RWPE2 (cell line): ENCODE results near the gene BCAR1.
"Not testable (repeated sequence)": the region's sequence is repeated elsewhere in the genome, so short reads cannot be mapped to it uniquely, and the experiment has no call there.

ENCODE experiments used
- ATAC-seq: fragments of 200-7000 bp; cut with Tn5 transposase; 3 replicates; pipeline ENCODE4 v1.9.1; 2021; ENCODE audit warnings: low read depth
- DNase-seq: peaks from one replicate; pipeline ENCODE4 v3.0.0-alpha.2; 2020; ENCODE audit warnings: low spot score
- H3K27ac ChIP-seq: fragments of 450-650 bp; 2 replicates; pipeline ENCODE4 v1.5.1; 2017; ENCODE audit warnings: mild to moderate bottlenecking; ENCODE audit not compliant: poor library complexity, severe bottlenecking
- H3K27me3 ChIP-seq: fragments of 250-450 bp; sonication (Bioruptor Pico); 2 replicates; pipeline ENCODE4 v1.5.1; 2021; ENCODE audit warnings: mild to moderate bottlenecking, moderate library complexity; ENCODE audit not compliant: insufficient read depth, poor library complexity, severe bottlenecking
- H3K36me3 ChIP-seq: fragments of 250-450 bp; sonication (Bioruptor Pico); 2 replicates; pipeline ENCODE4 v1.5.1; 2020; ENCODE audit warnings: low read depth, mild to moderate bottlenecking, moderate library complexity
- H3K4me1 ChIP-seq: fragments of 250-450 bp; sonication (Bioruptor Pico); 2 replicates; pipeline ENCODE4 v1.5.1; 2021; ENCODE audit warnings: mild to moderate bottlenecking, moderate library complexity; ENCODE audit not compliant: insufficient read depth, poor library complexity, severe bottlenecking
- H3K4me3 ChIP-seq: fragments of 250-450 bp; sonication (Bioruptor Pico); 2 replicates; pipeline ENCODE4 v1.5.1; 2021; ENCODE audit warnings: mild to moderate bottlenecking, moderate library complexity; ENCODE audit not compliant: severe bottlenecking
- H3K9me3 ChIP-seq: fragments of 250-450 bp; sonication (Bioruptor Pico); 2 replicates; pipeline ENCODE4 v1.5.1; 2021; ENCODE audit warnings: mild to moderate bottlenecking, moderate library complexity; ENCODE audit not compliant: severe bottlenecking
- CTCF ChIP-seq: fragments of 450-650 bp; IDR thresholded peaks from one replicate; pipeline ENCODE4 v1.5.1; 2017; ENCODE audit warnings: mild to moderate bottlenecking, moderate library complexity; ENCODE audit not compliant: poor library complexity, severe bottlenecking

The BCAR1 gene

GRCh38 chr16:75271441-75272096 lies 20.1 kb upstream of the BCAR1 start:
- DNase-seq (no peak), ATAC-seq (no peak)
- H3K27me3 ChIP-seq = no peaks in the 10 kb centered on the region
- H3K9me3 ChIP-seq = no peaks in the 10 kb centered on the region
- no peaks in the 10 kb centered on the region for H3K36me3 ChIP-seq
- H3K27ac ChIP-seq = no peak overlapping the region
- no peak for TF ChIP-seq CTCF
- peaks cover 21% of the 10 kb centered on the region for H3K4me1 ChIP-seq
- H3K4me3 ChIP-seq = no peak overlapping the region

GRCh38 chr16:75269358-75269757 lies 17.9 kb upstream of the BCAR1 start:
- not testable (repeated sequence) for H3K27me3 ChIP-seq, H3K9me3 ChIP-seq, ATAC-seq, H3K27ac ChIP-seq, H3K36me3 ChIP-seq, H3K4me3 ChIP-seq, DNase-seq
- H3K4me1 ChIP-seq = peaks cover 27% of the 10 kb centered on the region

GRCh38 chr16:75267631-75268264 lies 16.3 kb upstream of the BCAR1 start:
- Histone ChIP-seq H3K9me3 (no peaks in the 10 kb centered on the region), H3K4me1 (peaks cover 27% of the 10 kb centered on the region), H3K27me3 (no peaks in the 10 kb centered on the region), H3K27ac (peak overlapping the region; percentile 80), H3K36me3 (peaks cover 20% of the 10 kb centered on the region), H3K4me3 (no peak overlapping the region)
- DNase-seq = peak; percentile 93
- no peak for TF ChIP-seq CTCF
- peak; percentile 93 for ATAC-seq

- no peaks in the 10 kb centered on the region for H3K27me3 ChIP-seq
- ATAC-seq = no peak
- DNase-seq = peak; percentile 65
- TF ChIP-seq CTCF = no peak
- H3K36me3 ChIP-seq = peaks cover 28% of the 10 kb centered on the region
- H3K27ac ChIP-seq = peak overlapping the region; percentile 80
- H3K4me3 ChIP-seq = no peak overlapping the region
- H3K4me1 ChIP-seq = peaks cover 27% of the 10 kb centered on the region
- H3K9me3 ChIP-seq = no peaks in the 10 kb centered on the region
Observed at GRCh38 chr16:75266738-75267630, 15.6 kb upstream of the BCAR1 start.

- H3K9me3 ChIP-seq = no peaks in the 10 kb centered on the region
- peak overlapping the region; percentile 80 for H3K27ac ChIP-seq
- peak overlapping the region; percentile 98 for H3K4me3 ChIP-seq
- no peak for TF ChIP-seq CTCF
- peaks cover 30% of the 10 kb centered on the region for H3K36me3 ChIP-seq
- no peak for DNase-seq
- peaks cover 27% of the 10 kb centered on the region for H3K4me1 ChIP-seq
- ATAC-seq = peak; percentile 24
- H3K27me3 ChIP-seq = no peaks in the 10 kb centered on the region
Observed at GRCh38 chr16:75265911-75266701, 14.7 kb upstream of the BCAR1 start.
